NCI-H2171 treated with DMSO at 0.1 percent for 48 hours (cell line): ENCODE data around the gene ALPP.
A peak's percentile ranks its signal among the peaks of the same experiment; 100 is the strongest.
"Not testable (repeated sequence)": the region's sequence is repeated elsewhere in the genome, so short reads cannot be mapped to it uniquely, and the experiment has no call there.

Source experiments
- DNase-seq: peaks from one replicate; lab custom pipeline; 2025; lab: John Stamatoyannopoulos, UW

Gene ALPP

GRCh38 chr2:232381204-232382031 is 2.9 kb downstream of the ALPP start:
- not testable (repeated sequence) for DNase-seq

DNA sequence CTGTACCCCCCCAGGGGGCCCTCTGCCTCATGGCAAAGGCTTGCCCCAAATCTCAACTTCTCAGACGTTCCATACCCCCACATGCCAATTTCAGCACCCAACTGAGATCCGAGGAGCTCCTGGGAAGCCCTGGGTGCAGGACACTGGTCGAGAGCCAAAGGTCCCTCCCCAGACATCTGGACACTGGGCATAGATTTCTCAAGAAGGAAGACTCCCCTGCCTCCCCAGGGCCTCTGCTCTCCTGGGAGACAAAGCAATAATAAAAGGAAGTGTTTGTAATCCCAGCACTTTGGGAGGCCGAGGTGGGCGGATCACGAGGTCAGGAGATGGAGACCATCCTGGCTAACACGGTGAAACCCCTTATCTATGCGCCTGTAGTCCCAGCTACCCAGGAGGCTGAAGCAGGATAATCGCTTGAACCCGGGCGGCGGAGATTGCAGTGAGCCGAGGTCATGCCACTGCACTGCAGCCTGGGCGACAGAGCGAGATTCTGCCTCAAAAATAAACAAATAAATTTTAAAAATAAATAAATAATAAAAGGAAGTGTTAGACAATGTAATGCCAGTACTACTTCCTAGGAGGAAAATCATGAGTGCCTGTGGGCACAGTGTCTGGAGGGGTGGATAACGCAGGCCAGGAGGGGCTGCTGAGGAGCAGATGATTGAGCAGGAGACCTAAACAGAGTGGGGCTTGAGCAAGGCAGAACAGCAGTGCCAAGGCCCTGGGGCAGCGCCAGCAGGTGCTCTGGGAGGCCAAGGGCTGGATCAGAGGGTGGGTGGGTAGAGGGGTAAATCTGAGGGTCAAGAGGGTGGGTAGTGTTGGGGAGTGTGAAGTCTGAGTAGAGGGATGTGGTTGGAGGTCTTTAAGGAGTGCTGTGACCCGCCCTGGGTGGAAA is 4.0 kb downstream of the ALPP start:
- no peak for DNase-seq

DNA sequence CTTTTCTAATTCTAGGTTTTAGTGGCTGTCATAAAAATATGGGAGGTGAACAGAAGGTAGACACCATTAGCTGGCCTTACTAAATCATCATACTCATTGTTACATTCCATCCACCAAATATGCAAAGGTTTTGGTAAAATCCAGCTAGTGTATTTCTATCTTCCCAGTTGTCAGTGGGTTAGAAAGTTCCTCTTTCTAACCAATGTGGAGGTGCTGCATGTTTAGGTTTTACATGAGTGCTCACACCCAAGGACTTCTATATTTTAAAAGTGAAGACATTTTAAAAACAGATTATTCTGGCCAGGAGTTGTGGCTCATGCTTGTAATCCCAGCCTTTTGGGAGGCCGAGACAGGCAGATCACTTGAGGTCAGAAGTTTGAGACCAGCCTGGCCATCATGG is 5.9 kb downstream of the ALPP start:
- no peak for DNase-seq

DNA sequence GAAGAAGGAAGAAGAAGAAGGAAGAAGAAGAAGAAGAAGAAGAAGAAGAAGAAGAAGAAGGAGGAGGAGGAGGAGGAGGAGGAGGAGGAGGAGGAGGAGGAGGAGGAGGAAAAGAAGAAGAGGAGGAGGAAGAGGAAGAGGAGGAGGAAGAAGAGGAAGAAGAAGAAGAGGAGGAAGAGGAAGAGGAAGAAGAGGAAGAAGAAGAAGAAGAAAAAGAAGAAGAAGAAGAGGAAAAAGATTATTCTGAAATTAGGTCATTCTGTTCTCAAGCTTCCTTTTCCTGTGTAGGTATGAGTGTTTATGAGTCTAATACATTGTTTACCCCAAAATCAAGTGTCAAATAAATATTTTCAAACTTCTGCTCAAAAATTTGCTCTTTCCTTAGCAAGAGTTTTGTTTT is 6.5 kb downstream of the ALPP start:
- not testable (repeated sequence) for DNase-seq

DNA sequence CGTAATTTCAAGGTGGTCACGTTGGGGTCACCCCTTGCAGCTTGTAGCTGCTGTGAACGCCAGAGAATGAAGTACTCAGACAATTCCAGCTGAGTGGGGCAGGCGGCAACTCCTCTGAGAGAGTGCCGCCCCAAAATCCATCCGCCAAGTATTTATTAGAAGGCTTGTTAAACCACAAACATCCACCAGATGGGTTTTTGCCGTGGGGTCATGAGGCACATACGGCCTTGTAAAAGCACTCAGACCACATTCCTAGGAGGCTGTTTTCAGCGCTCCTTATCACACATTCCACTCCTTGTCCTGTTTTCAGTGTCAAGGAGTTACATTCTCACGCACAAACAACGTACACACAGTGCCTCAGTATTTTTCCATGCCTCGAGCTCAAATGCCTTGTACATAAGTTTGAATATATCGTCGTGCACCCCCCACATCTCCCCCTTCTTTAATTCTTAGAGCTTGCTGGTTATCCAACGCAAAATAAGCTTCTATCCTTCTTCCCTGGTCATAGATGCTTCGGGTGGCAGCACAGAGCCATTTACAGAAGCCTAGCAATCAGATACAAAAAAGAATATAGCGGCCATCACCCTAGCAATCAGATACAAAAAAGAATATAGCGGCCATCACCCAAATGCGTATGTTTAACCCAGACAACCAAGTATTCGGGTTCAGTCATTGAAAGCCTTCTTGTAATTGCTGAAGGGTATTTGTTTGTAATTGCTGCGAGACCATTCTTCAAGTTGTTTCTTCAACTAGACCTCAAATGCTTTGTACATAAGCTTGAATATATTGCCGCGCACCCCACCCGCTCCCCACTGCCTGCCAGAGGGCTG is 7.3 kb downstream of the ALPP start:
- DNase-seq: no peak

DNA sequence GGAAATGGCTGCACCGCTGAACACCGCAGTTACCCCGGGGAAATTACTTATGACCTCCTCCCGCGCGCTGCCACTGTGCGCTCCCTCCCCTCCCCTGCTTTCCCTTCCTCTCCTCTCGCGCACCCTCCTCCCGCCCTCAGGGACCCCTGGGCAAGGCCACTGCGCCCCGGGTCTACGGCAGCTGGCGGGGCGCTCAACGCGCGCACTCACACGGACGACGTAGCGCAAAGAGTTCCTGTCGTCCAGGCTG is 7.9 kb downstream of the ALPP start:
- DNase-seq: no peak

GRCh38 chr2:232386740-232387450 is 8.3 kb downstream of the ALPP start:
- DNase-seq: no peak

- no peak for DNase-seq
Observed at GRCh38 chr2:232387451-232388171, 9.1 kb downstream of the ALPP start.

- DNase-seq: no peak
Observed at GRCh38 chr2:232388324-232388891, 9.9 kb downstream of the ALPP start.

GRCh38 chr2:232389327-232389726 is 10.8 kb downstream of the ALPP start:
- DNase-seq: no peak

DNA sequence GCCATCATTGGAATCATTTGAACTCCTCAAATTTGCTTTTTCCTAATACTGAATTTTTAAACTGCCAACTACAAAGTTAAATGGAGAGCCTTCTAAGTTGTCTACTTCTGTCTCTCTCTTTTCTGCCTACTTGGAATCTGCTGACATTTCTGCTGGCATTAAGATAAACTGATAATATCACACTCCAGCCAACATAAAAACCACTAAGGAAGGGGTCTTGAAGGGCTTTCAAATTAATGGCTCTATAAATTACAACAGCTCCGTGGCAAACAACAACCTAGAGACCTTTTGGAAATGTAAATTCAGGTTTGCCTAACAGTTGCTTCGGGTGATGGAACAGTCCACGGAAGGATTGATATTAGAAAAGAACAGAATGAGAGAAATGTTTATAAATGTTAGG is 12.1 kb downstream of the ALPP start:
- DNase-seq: no peak

DNA sequence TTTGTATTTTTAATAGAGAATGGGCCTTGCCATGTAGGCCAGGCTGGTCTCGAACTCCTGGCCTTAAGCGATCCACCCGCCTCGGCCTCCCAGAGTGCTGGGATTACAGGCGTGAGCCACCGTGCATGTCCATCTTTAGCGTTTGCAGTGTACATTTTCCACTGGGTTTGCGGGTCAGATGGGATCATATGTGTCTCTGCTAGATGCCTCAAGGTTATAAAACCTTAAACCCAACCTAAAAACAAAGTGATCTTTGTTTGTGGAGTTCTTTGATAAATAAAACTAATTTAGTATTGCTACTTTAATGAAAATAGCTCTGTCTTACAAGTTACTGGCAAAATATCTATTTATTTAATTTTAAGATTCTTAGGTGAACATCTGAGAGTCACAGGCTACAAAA is 15.0 kb downstream of the ALPP start:
- no peak for DNase-seq

- not testable (repeated sequence) for DNase-seq
Observed at GRCh38 chr2:232394431-232394830, 15.9 kb downstream of the ALPP start.

DNA sequence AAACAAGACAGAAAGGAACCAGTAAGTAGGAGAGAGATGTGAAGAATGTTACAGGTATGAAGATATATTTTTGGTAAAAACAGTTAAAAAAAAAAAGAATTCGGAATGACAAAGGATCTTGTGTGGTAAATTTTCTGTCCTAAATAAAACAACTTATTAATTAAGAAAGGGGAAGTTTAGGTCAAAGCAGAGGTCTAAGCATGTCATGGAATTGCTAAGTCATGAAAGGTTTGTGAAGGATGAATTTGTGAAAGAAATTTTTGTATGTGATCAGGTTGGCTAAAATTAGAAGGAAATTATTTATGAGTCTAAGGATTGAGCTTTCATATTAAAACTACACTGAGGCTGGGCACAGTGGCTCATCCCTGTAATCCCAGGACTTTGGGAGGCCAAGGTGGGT is 17.0 kb downstream of the ALPP start:
- DNase-seq: no peak

DNA sequence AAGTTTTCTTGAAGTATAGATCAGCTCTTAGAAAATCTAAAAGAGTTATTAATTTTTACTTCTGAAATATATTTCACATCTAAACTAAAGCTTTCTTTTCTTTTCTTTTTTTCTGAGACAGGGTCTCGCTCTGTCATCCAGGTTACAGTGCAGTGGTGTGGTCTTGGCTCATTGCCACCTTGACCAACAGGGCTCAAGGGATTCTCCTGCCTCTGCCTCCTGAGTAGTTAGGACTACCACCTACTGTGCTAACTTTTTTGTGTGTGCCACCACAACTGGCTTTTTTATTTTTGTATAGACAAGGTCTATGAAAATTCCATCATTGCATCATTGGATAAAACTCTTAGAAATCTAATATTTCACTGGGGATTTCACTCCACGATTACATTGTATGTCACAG is 18.1 kb downstream of the ALPP start:
- no peak for DNase-seq

DNA sequence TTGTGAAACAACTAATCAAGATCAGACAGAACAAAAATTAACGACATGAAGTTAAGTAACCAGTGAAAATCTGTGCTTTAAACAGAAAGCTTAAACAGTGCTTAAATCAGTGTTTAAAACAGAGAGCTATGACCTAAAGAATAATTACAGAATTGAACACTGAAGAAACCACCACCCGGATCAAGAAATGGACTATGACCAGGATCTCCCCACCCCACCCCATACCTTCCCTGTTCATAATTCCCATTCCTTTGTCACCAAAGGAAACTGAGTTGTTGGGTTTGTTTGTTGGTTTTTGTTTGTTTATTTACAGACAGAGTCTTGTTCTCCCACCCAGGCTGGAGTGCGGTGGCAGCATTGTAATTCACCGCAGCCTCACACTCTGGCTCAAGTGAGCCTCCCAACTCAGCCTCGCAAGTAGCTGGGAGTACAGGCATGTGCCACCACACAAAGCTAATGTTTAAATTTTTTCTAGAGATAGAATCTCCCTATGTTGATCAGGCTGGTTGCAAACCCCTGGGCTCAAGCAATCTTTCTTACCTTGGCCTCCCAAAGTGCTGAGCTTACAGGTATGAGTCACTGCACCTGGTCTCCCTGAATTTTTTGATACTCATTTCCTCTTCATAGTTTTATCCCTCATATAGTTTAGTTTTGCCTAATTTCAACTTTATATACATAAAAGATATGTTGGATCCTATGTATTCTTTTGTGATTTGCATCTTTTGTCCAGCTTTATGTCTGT is 19.9 kb downstream of the ALPP start:
- DNase-seq: no peak

- DNase-seq: peak; percentile 83
Observed at GRCh38 chr2:232400256-232401015, 21.9 kb downstream of the ALPP start.

- DNase-seq: no peak
Observed at GRCh38 chr2:232402518-232402917, 24.0 kb downstream of the ALPP start.

GRCh38 chr2:232405943-232406510 is 27.5 kb downstream of the ALPP start:
- DNase-seq: no peak
